ENCODE measurements around the gene CLBA1.

- TF ChIP-seq, protein P1, sequence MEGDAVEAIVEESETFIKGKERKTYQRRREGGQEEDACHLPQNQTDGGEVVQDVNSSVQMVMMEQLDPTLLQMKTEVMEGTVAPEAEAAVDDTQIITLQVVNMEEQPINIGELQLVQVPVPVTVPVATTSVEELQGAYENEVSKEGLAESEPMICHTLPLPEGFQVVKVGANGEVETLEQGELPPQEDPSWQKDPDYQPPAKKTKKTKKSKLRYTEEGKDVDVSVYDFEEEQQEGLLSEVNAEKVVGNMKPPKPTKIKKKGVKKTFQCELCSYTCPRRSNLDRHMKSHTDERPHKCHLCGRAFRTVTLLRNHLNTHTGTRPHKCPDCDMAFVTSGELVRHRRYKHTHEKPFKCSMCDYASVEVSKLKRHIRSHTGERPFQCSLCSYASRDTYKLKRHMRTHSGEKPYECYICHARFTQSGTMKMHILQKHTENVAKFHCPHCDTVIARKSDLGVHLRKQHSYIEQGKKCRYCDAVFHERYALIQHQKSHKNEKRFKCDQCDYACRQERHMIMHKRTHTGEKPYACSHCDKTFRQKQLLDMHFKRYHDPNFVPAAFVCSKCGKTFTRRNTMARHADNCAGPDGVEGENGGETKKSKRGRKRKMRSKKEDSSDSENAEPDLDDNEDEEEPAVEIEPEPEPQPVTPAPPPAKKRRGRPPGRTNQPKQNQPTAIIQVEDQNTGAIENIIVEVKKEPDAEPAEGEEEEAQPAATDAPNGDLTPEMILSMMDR (IDR thresholded peaks at IDR 0.05), result no peak
- no peak for TF ChIP-seq POLR2A (IDR thresholded peaks at IDR 0.05)
Observed at GRCh38 chr14:105019861-105020814, 34.5 kb downstream of the CLBA1 start.
